Erythroblast (primary cell): ENCODE measurements around the gene GEMIN5.

ENCODE experiments used
- GATA1 ChIP-seq: IDR thresholded peaks from 2 replicates; pipeline ENCODE4 v1.6.1; 2011; ENCODE audit warnings: low read depth, mild to moderate bottlenecking, control low read depth, low read length, moderate library complexity
- POLR2A ChIP-seq: IDR thresholded peaks from 2 replicates; pipeline ENCODE4 v1.6.1; 2011; ENCODE audit warnings: mild to moderate bottlenecking, low read length

DNA sequence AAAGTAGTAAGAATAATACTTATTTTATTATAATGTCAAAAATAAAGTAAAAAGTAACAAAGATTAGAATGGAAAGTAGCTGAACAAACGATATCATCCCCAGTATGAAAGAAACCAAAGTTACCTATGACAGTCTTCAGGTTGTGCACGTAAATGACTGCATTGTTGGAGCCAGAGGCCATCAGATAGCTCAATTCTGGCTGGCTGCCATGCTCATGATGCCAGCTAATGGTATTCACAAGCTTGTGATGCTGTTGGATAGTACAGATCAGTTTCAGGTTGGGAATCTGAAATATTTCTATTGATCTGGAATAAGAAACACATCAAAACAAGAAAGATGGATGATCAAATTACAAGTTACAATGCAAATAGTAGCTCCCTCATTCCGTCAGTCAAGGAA is 21.1 kb downstream of the GEMIN5 start:
- TF ChIP-seq POLR2A (no peak), GATA1 (no peak)
